Measurements from ENCODE around the gene ITPRIPL2.

The ITPRIPL2 gene

GRCh38 chr16:19123535-19124178 lies 9.9 kb downstream of the ITPRIPL2 start:
- no peak for DNase-seq

GRCh38 chr16:19126300-19126699 lies 12.5 kb downstream of the ITPRIPL2 start:
- no peak for DNase-seq

- no peak for DNase-seq
Observed at GRCh38 chr16:19127205-19127604, 13.4 kb downstream of the ITPRIPL2 start.

GRCh38 chr16:19127674-19128131 lies 13.9 kb downstream of the ITPRIPL2 start:
- no peak for DNase-seq

GRCh38 chr16:19128454-19129200 lies 14.9 kb downstream of the ITPRIPL2 start:
- no peak for DNase-seq

GRCh38 chr16:19130385-19130784 lies 16.6 kb downstream of the ITPRIPL2 start:
- no peak for DNase-seq

- DNase-seq: peak; percentile 76
Observed at GRCh38 chr16:19130852-19131824, 17.4 kb downstream of the ITPRIPL2 start.

GRCh38 chr16:19131825-19132218 lies 18.1 kb downstream of the ITPRIPL2 start:
- DNase-seq: no peak

GRCh38 chr16:19132255-19132654 lies 18.5 kb downstream of the ITPRIPL2 start:
- no peak for DNase-seq

GRCh38 chr16:19132898-19133297 lies 19.1 kb downstream of the ITPRIPL2 start:
- DNase-seq: peak; percentile 94

- DNase-seq: no peak
Observed at GRCh38 chr16:19133600-19133999, 19.8 kb downstream of the ITPRIPL2 start.

- DNase-seq: no peak
Observed at GRCh38 chr16:19135201-19135842, 21.6 kb downstream of the ITPRIPL2 start.

- peak; percentile 92 for DNase-seq
Observed at GRCh38 chr16:19135896-19136438, 22.2 kb downstream of the ITPRIPL2 start.

GRCh38 chr16:19136549-19137196 lies 22.9 kb downstream of the ITPRIPL2 start:
- DNase-seq: no peak

- DNase-seq: no peak
Observed at GRCh38 chr16:19137201-19138128, 23.7 kb downstream of the ITPRIPL2 start.

GRCh38 chr16:19138601-19139000 lies 24.8 kb downstream of the ITPRIPL2 start:
- peak; percentile 98 for DNase-seq

GRCh38 chr16:19139436-19140091 lies 25.8 kb downstream of the ITPRIPL2 start:
- no peak for DNase-seq

GRCh38 chr16:19140396-19140795 lies 26.6 kb downstream of the ITPRIPL2 start:
- DNase-seq: no peak

GRCh38 chr16:19142939-19143598 lies 29.3 kb downstream of the ITPRIPL2 start:
- DNase-seq: no peak

- no peak for DNase-seq
Observed at GRCh38 chr16:19143599-19143956, 29.8 kb downstream of the ITPRIPL2 start.

Measured in NCI-H510A (cell line).